ENCODE data around the gene C9orf50. TPM values are rescaled to one million over a fixed set of nuclear protein-coding genes. Genes with fewer than 3 reads are reported as not detected.
A peak's percentile ranks its signal among the peaks of the same experiment; 100 is the strongest.

The C9orf50 gene
- total RNA-seq, 2 donors from 2014 or later = not detected

DNA sequence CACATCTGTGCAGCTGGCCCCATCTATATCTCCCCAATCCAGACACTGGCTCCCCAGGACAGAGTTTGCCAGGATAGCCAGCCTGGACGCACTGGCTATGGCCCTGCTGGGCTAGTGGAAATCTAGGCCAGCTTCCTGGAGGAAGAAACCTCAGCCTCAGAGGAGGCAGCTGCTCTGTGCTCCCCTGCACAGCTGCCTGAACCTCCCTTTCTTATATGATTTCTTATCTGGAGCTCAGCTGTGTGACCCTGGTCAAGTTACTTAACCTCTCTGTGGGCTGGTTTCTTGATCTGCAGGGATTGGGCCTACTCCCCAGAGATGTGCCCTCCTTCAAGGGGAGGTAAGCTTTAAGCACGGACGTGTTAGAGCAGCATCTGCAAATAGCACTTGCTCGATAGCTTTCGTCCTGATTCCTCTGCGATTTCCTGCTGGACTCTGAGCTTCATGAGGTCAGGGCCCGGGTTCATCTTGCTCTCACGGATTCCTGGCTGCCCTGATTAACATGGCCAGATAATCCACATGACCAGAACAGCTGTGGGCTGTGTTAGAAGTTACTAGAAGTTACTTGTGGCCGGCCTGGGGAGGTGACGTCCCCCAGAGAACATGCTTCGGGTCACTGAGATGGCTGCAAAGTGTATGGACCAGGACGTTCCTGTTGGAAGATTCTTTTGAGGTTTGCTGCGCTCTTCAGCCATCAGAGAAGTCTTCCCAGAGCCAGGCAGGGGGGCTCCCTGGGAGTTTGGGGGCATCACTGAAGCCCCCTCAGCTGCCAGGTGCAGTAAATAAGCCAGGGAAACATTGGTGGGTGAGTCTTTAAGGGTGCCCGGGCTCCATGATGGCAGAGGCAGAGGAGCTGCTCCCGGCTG, 14.5 kb downstream of the C9orf50 start:
- 77 to 82% methylated on average over 10 to 14 of the region's 15 CpGs for WGBS, 2 donors
- peaks cover 26% of the 10 kb centered on the region for H3K4me1 ChIP-seq
- H3K36me3 ChIP-seq (replicated peaks in 1 of 2; ENCODE audit: insufficient read depth in 1 of 2, low read depth in 2 of 2) = no peaks in the 10 kb centered on the region
- no peaks in the 10 kb centered on the region for H3K9me3 ChIP-seq
- H3K27ac ChIP-seq = peak overlapping the region; percentile 61 to 88 (median 75)
- TF ChIP-seq, protein P1, sequence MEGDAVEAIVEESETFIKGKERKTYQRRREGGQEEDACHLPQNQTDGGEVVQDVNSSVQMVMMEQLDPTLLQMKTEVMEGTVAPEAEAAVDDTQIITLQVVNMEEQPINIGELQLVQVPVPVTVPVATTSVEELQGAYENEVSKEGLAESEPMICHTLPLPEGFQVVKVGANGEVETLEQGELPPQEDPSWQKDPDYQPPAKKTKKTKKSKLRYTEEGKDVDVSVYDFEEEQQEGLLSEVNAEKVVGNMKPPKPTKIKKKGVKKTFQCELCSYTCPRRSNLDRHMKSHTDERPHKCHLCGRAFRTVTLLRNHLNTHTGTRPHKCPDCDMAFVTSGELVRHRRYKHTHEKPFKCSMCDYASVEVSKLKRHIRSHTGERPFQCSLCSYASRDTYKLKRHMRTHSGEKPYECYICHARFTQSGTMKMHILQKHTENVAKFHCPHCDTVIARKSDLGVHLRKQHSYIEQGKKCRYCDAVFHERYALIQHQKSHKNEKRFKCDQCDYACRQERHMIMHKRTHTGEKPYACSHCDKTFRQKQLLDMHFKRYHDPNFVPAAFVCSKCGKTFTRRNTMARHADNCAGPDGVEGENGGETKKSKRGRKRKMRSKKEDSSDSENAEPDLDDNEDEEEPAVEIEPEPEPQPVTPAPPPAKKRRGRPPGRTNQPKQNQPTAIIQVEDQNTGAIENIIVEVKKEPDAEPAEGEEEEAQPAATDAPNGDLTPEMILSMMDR (IDR thresholded peaks at IDR 0.05) = no peak
- TF ChIP-seq POLR2A (IDR thresholded peaks at IDR 0.05) = no peak
- intact Hi-C loops (cut with DNase I) = loop anchor here (10.0 kb wide), 1 partner anchor 102 kb away; no protein-coding TSS in a partner anchor
- ATAC-seq (no peak), DNase-seq (no peak)
- H3K4me3 ChIP-seq = no peak overlapping the region
- no peaks in the 10 kb centered on the region for H3K27me3 ChIP-seq

DNA sequence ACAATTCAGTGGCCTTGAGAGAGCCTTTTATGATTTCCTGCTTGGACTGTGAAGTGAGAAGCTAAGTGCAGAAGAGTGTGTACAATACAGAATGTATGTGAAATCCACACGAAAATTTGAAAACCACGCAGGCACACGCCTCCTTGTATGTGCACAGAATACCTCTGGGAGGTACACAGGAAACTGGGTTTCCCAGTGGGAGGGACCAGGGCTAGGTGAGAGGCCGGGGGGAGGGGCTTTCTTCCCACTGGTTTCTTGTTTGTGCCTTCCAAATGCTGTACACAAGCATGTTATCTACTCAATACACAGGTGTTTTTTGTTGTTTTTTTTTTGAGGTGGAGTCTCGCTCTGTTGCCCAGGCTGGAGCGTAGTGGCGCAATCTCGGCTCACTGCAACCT, 16.1 kb downstream of the C9orf50 start:
- Histone ChIP-seq H3K27me3 (no peaks in the 10 kb centered on the region), H3K9me3 (no peaks in the 10 kb centered on the region), H3K4me1 (peaks cover 13% of the 10 kb centered on the region), H3K27ac (no peak overlapping the region), H3K4me3 (no peak overlapping the region), H3K36me3 (replicated peaks in 1 of 2; ENCODE audit: insufficient read depth in 1 of 2, low read depth in 2 of 2) (no peaks in the 10 kb centered on the region)
- DNase-seq (no peak), ATAC-seq (no peak)
- 68 to 70% methylated on average over 6 to 8 of the region's 8 CpGs for WGBS, 2 donors
- TF ChIP-seq POLR2A (IDR thresholded peaks at IDR 0.05) = no peak
- TF ChIP-seq, protein P1 (IDR thresholded peaks at IDR 0.05) = no peak
- intact Hi-C loops (cut with DNase I) = loop anchor here (10.0 kb wide), 1 partner anchor 100 kb away; no protein-coding TSS in a partner anchor

DNA sequence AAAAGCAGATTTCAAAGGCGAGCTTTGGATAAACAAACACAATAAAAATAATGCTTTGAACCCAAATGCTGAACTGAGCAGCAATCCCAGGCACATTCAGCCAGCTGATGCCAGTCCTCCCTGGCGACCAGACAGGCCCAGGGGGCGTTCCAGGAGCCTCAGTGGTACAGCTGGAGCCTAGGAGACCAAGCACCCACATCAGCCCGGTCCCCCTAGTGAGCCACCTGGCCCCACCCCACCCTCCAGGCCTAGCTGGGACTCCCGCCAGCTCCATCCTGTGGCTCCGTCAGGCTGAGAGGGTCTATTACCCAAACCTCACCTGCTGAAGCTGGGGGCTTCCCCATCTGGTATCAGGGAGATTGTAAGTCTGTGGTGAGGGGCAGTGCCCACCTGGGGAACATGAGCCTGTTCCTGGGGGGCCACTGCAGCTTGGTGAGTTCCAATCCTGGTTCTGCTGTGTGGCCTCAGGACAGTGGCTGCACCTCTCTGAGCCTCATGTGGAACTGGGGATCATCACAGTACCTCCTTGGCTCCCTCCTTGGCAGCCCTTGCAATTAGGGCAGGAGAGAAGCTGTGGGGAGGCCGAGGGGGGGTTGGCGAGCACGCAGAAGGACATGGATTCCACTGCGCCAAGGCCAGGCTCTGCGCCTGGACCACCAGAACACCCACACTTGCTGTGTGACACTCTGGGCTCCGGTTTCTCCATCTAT, 16.7 kb downstream of the C9orf50 start:
- no peak for ATAC-seq
- DNase-seq = no peak
- H3K27ac ChIP-seq = no peak overlapping the region
- H3K9me3 ChIP-seq = no peaks in the 10 kb centered on the region
- no peaks in the 10 kb centered on the region for H3K27me3 ChIP-seq
- no peak overlapping the region for H3K4me3 ChIP-seq
- intact Hi-C loops (cut with DNase I) = loop anchor here (10.0 kb wide), 1 partner anchor 99 kb away; no protein-coding TSS in a partner anchor
- no peaks in the 10 kb centered on the region for H3K36me3 ChIP-seq (replicated peaks in 1 of 2; ENCODE audit: insufficient read depth in 1 of 2, low read depth in 2 of 2)
- TF ChIP-seq, protein P1 (IDR thresholded peaks at IDR 0.05) = no peak
- TF ChIP-seq POLR2A (IDR thresholded peaks at IDR 0.05) = no peak
- WGBS, 2 donors = 74 to 83% methylated on average over 6 to 11 of the region's 12 CpGs
- peaks cover 10% of the 10 kb centered on the region for H3K4me1 ChIP-seq

DNA sequence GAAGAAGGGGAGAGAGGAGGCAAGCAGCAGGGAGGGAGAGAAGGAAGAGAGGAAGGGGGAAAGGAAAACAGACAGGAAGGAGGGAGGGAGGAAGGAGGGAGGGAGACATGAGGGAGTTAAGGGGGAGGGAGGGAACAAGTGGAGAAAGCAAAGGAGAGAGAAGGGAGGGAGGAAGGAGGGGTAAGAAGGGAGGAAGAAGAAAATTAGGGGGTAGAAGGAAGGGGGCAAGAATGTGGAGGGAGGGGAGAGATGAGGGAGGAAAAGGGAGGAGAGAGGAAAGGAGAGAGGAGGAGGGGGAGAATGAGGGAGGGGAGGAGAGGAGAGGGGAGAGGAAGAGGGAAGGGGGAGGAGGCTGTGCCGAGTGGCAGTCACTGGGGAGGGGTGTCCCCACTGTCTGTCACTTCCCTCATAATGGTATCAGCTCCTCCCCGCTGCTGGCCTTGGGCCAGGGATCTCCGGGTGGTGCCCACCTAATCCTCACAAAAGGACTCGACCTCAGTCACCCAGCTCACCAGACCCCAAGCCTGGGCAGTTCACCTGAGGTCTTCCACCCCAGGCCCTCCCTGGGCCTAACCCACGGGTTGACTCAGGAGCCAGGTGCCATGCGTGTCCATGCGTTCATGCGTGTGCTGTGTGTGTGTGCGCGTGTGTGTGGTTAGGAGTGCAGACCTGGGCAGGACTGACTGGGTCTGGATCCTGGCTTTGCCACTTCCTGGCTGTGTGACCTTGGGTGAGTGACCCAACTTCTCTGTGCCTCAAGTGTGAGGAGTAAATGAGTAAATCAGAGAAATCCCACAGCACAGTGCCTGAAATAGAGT, 18.1 kb downstream of the C9orf50 start:
- H3K36me3 ChIP-seq (replicated peaks in 1 of 2; ENCODE audit: insufficient read depth in 1 of 2, low read depth in 2 of 2) = no peaks in the 10 kb centered on the region
- H3K27me3 ChIP-seq = no peaks in the 10 kb centered on the region
- H3K4me1 ChIP-seq = peaks cover 14% of the 10 kb centered on the region
- no peak overlapping the region for H3K4me3 ChIP-seq
- no peak for ATAC-seq
- H3K9me3 ChIP-seq = no peaks in the 10 kb centered on the region
- no peak for DNase-seq
- 39 to 54% methylated on average over 6 to 10 of the region's 10 CpGs for WGBS, 2 donors
- no peak for TF ChIP-seq POLR2A (IDR thresholded peaks at IDR 0.05)
- TF ChIP-seq, protein P1 (IDR thresholded peaks at IDR 0.05) = no peak
- no peak overlapping the region for H3K27ac ChIP-seq
- intact Hi-C loops (cut with DNase I) = loop anchor here (10.0 kb wide), 1 partner anchor 98 kb away; no protein-coding TSS in a partner anchor
